Ovary (tissue), 9 donors: ENCODE measurements around the gene TTC13. TPM values are rescaled to one million over a fixed set of nuclear protein-coding genes. Genes with fewer than 3 reads are reported as not detected.

ENCODE experiments used
- DNase-seq, 5 donors: peaks; one replicate each; pipeline ENCODE4 v3.0.0-alpha.2; 2019 to 2020
- H3K27ac ChIP-seq, 2 donors: fragments of 200-600 bp; one replicate each; pipeline versions ENCODE4 v1.5.1 to v1.8.0; 2019 to 2022
- H3K27me3 ChIP-seq: fragments of 200-600 bp; one replicate; pipeline ENCODE4 v1.8.0; 2022
- H3K36me3 ChIP-seq: fragments of 200-600 bp; sonication (generic); one replicate; pipeline ENCODE4 v1.5.1; 2019
- H3K4me1 ChIP-seq: one replicate; pipeline ENCODE4 v1.8.1; 2013; ENCODE audit warnings: mild to moderate bottlenecking, moderate library complexity; ENCODE audit not compliant: insufficient read depth
- H3K4me3 ChIP-seq: fragments of 200-600 bp; sonication (generic); one replicate; pipeline ENCODE4 v1.5.1; 2017
- H3K9me3 ChIP-seq, 2 donors: fragments of 200-600 bp in 1 of 2; sonication (generic) in 1 of 2; one replicate each; pipeline versions ENCODE4 v1.5.1 to v1.8.1; 2013 to 2019; ENCODE audit warnings: mild to moderate bottlenecking in 1 of 2, moderate library complexity in 1 of 2
- EP300 ChIP-seq: sonication (generic); formaldehyde crosslinking; IDR thresholded peaks from one replicate; pipeline ENCODE4 v1.6.1; 2017; ENCODE audit warnings: antibody characterized with exemption
- POLR2A ChIP-seq: fragments of 450-650 bp; IDR thresholded peaks from one replicate; pipeline ENCODE4 v1.6.1; 2017; ENCODE audit warnings: antibody characterized with exemption, mild to moderate bottlenecking, moderate library complexity
- WGBS, 3 donors: extraction: QIAGEN DNeasy Blood & Tissue Kit in 1 of 3; methylation state at CpG; one replicate each; pipeline versions ENCODE4 v1.1.5 to v1.1.7; 2013 to 2017; 5-methylcytosine and 5-hydroxymethylcytosine counted together
- intact Hi-C, 4 donors: fragments of 100-400 bp; cut with DNase I; formaldehyde crosslinking; loops; one replicate each; pipeline versions ENCODE4 v1.11.0 to v1.15.1; 2022 to 2023
- polyA plus RNA-seq, 2 donors: library from polyadenylated mRNA; stranded (reverse); fragments of 200-250 nt in 1 of 2; fragments of 350-450 nt in 1 of 2; fragmentation: Illumina TruSeq in 1 of 2; extraction: RNeasy Lipid Tissue Mini Kit (QIAGEN cat#74804) in 1 of 2; gene quantifications; one replicate each; pipeline ENCODE4 v1.2.3, GENCODE V29; 2013 to 2014
- total RNA-seq, 7 donors: library from RNA; depleted of rRNA in 2 of 7; stranded (reverse); fragments of >200 nt in 2 of 7; fragmentation: NEBNext Ultra II Directional in 3 of 7; extraction: Animal tissue kit (Norgen Biotek cat#: 25700) in 3 of 7; gene quantifications; one replicate each; pipeline versions ENCODE4 v1.1.0 to v1.2.4, GENCODE V29; 2016 to 2023
- TF ChIP-seq, protein P1 (sequence below), 3 donors: fragments of 450-650 bp in 2 of 3; fragments of 200-600 bp in 1 of 3; IDR thresholded peaks; one replicate each; pipeline versions ENCODE4 v1.5.1 to v1.8.0; 2016 to 2022; ENCODE audit warnings: antibody characterized with exemption in 3 of 3, mild to moderate bottlenecking in 1 of 3
- donor health status: DM: no; HTN: no; CAD: no; lungs with moderate emphysema.
- donor health status: DM: no; HTN: no; CAD: no.
- donor health status: Bipolar disorder and iron deficiency.
- donor health status: DM: yes; HTN: yes; CAD: no.
- donor health status: DM: no; HTN: no; CAD: no.
- donor health status: DM: yes; HTN: yes; CAD: no.

Gene TTC13
- total and polyA plus RNA-seq, 9 donors, result 4.2 to 16.5 (median 10.8) TPM

DNA sequence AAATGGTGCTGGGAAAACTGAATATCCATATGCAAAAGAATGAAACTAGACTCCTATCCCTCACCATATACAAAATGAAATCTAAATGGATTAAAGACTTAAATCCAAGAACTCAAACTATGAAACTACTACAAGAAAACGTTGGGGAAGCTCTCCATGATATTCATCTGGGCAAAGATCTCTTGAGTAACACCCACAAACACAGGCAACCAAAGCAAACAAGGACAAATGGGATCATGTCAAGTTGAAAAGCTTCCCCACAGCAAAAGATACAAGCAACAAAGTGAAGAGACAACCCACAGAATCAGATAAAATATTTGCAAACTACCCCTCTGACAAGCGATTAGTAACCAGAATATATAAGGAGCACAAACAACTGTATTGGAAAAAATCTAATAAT lies 13.8 kb downstream of the TTC13 start:
- TF ChIP-seq EP300 (no peak), POLR2A (no peak)
- TF ChIP-seq, protein P1, sequence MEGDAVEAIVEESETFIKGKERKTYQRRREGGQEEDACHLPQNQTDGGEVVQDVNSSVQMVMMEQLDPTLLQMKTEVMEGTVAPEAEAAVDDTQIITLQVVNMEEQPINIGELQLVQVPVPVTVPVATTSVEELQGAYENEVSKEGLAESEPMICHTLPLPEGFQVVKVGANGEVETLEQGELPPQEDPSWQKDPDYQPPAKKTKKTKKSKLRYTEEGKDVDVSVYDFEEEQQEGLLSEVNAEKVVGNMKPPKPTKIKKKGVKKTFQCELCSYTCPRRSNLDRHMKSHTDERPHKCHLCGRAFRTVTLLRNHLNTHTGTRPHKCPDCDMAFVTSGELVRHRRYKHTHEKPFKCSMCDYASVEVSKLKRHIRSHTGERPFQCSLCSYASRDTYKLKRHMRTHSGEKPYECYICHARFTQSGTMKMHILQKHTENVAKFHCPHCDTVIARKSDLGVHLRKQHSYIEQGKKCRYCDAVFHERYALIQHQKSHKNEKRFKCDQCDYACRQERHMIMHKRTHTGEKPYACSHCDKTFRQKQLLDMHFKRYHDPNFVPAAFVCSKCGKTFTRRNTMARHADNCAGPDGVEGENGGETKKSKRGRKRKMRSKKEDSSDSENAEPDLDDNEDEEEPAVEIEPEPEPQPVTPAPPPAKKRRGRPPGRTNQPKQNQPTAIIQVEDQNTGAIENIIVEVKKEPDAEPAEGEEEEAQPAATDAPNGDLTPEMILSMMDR (IDR thresholded peaks at IDR 0.05), result no peak
- no peak overlapping the region for H3K27ac ChIP-seq
- H3K4me1 ChIP-seq, result no peaks in the 10 kb centered on the region
- H3K27me3 ChIP-seq, result no peaks in the 10 kb centered on the region
- intact Hi-C loops, result no loop called here
- H3K4me3 ChIP-seq, result no peak overlapping the region
- H3K36me3 ChIP-seq, result no peaks in the 10 kb centered on the region
- 43 to 46% (median 44%) methylated on average over 2 of the region's 2 CpGs for WGBS, 3 donors
- no peak for DNase-seq
- H3K9me3 ChIP-seq, result no peaks in the 10 kb centered on the region

DNA sequence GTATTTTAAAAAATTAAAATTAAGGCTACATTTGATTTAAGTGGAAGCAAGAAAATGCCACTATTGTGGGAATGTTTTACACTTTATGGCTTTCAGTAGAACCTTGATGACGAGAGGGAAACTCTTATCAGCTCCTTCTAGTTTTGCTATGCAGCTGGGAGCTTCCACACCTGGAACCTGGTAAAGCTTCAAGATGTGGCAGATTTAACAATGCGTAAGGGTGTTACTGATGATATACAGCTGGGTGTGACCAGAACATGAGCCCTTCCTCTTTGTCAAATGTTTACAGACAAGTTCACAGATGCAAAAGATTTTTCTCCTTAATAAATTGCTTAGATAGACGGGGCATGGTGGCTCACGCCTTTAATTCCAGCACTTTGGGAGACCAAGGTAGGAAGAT lies 20.3 kb downstream of the TTC13 start:
- Histone ChIP-seq H3K4me1 (no peaks in the 10 kb centered on the region), H3K4me3 (no peak overlapping the region), H3K27ac (no peak overlapping the region), H3K27me3 (no peaks in the 10 kb centered on the region), H3K36me3 (no peaks in the 10 kb centered on the region), H3K9me3 (no peaks in the 10 kb centered on the region)
- intact Hi-C loops, result no loop called here
- WGBS, 3 donors, result 94 to 99% (median 97%) methylated on average over 4 of the region's 4 CpGs
- DNase-seq, result no peak
- TF ChIP-seq, protein P1 (IDR thresholded peaks at IDR 0.05), result no peak
- TF ChIP-seq EP300 (no peak), POLR2A (no peak)

DNA sequence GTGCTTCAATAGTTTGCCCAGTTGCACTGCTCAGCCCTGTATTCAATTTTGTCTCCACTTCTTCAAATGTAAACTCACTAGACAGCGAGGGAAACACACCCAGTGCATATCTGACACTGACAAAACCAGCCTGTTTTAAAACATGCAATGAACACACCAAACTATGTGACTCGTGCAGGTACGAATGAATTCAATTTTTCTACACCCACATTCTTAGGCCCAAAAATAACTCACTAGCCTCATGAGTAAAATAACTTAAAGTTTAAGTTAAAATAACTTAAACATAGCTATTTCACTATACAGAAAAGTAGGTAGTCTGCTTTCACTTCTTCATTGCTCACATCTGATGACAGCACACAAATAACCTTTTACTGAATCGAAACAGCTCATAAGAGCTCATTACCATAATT lies 21.1 kb downstream of the TTC13 start:
- no peak for DNase-seq

DNA sequence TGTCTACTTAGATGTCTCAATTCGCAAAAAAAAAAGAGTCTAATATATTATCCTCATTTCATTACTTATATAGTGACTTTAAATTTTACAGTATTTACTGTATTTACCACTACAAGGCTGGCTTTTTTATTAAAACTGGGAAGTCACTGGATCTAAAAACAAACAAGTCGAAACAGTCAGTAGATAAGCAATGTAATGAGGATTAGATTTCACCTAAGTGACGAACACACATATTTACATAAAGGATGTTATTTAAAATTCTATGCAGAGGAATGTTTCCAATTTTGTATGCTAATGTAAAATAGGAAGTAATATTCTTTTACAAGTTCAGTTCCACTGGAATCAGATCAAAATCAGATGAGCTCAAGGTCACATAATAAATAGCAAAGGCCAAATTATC lies 28.3 kb downstream of the TTC13 start:
- intact Hi-C loops, result no loop called here
- H3K27ac ChIP-seq, result no peak overlapping the region
- no peaks in the 10 kb centered on the region for H3K27me3 ChIP-seq
- H3K36me3 ChIP-seq, result no peaks in the 10 kb centered on the region
- no peak overlapping the region for H3K4me3 ChIP-seq
- TF ChIP-seq EP300 (no peak), POLR2A (no peak)
- TF ChIP-seq, protein P1 (IDR thresholded peaks at IDR 0.05), result no peak
- WGBS, 3 donors, result 53 to 92% (median 90%) methylated on average over 3 of the region's 3 CpGs
- H3K9me3 ChIP-seq, result no peaks in the 10 kb centered on the region
- DNase-seq, result no peak
- no peaks in the 10 kb centered on the region for H3K4me1 ChIP-seq

More for the DNA sequence above, 21.1 kb downstream of the TTC13 start:
- TF ChIP-seq, protein P1 (IDR thresholded peaks at IDR 0.05), result no peak
- TF ChIP-seq POLR2A, result no peak
- no peak for TF ChIP-seq EP300
- no peak overlapping the region for H3K4me3 ChIP-seq
- H3K27ac ChIP-seq, result no peak overlapping the region
- no peaks in the 10 kb centered on the region for H3K36me3 ChIP-seq
- no peaks in the 10 kb centered on the region for H3K27me3 ChIP-seq
- 91 to 92% (median 92%) methylated on average over 4 of the region's 4 CpGs for WGBS, 3 donors
- H3K9me3 ChIP-seq, result no peaks in the 10 kb centered on the region
- no peaks in the 10 kb centered on the region for H3K4me1 ChIP-seq
- intact Hi-C loops, result no loop called here

DNA sequence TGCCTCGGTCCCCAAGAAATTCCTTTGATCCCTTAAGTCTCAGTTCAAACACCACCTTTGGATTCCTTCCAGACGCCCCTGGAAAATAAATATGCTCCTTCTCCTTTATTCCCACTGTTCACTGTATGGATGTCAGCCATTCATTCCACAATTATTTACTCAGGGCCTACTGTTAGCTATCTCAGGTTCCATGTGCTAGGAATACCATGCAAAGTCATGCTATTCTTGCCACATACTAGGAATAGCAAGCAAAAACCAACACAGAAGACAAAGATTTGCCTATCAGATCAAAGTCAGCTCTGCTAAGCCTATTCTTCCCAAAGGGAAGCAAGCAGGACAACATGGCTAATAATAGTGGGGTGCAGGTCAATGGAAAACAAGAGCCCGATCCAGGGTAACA lies 29.8 kb downstream of the TTC13 start:
- no peaks in the 10 kb centered on the region for H3K9me3 ChIP-seq
- H3K27me3 ChIP-seq, result no peaks in the 10 kb centered on the region
- no peak overlapping the region for H3K27ac ChIP-seq
- no peaks in the 10 kb centered on the region for H3K36me3 ChIP-seq
- H3K4me1 ChIP-seq, result no peaks in the 10 kb centered on the region
- WGBS, 3 donors, result 89 to 97% (median 97%) methylated on average over 3 of the region's 3 CpGs
- H3K4me3 ChIP-seq, result no peak overlapping the region
- DNase-seq, result no peak
- intact Hi-C loops, result loop anchor here in 1 of 4 donors (2.0 kb wide), 1 partner anchor 66 kb away; no protein-coding TSS in a partner anchor
- TF ChIP-seq EP300 (no peak), POLR2A (no peak)
- TF ChIP-seq, protein P1 (IDR thresholded peaks at IDR 0.05), result no peak
